GM23338 (cell line): ENCODE measurements around the gene CPSF4L. TPM values are rescaled to one million over a fixed set of nuclear protein-coding genes. Genes with fewer than 3 reads are reported as not detected.

Source experiments
- ATAC-seq: fragments of 200-7000 bp; cut with Tn5 transposase; 3 replicates; pipeline ENCODE4 v1.9.1; 2020
- DNase-seq: peaks from one replicate; pipeline ENCODE4 v3.0.0-alpha.2; 2015; ENCODE audit warnings: low spot score
- H2AFZ ChIP-seq: fragments of 200-600 bp; sonication (generic); 2 replicates; pipeline ENCODE4 v1.8.0; 2016; ENCODE audit warnings: antibody characterized with exemption, mild to moderate bottlenecking, moderate library complexity
- H3F3A ChIP-seq: fragments of 200-600 bp; sonication (generic); replicated peaks from 2 replicates; pipeline ENCODE4 v1.8.0; 2017; ENCODE audit warnings: antibody characterized with exemption, mixed run types, low read depth
- H3K27ac ChIP-seq: fragments of 200-600 bp; sonication (generic); 2 replicates; pipeline ENCODE4 v1.6.1; 2016; ENCODE audit warnings: low read depth
- H3K27me3 ChIP-seq: fragments of 200-600 bp; sonication (generic); 2 replicates; pipeline ENCODE4 v1.8.0; 2016; ENCODE audit warnings: mild to moderate bottlenecking, mixed run types, moderate library complexity; ENCODE audit not compliant: insufficient read depth
- H3K36me3 ChIP-seq: fragments of 200-600 bp; sonication (generic); 2 replicates; pipeline ENCODE4 v1.8.0; 2016; ENCODE audit warnings: mild to moderate bottlenecking; ENCODE audit not compliant: insufficient read depth
- H3K4me1 ChIP-seq: fragments of 200-600 bp; sonication (generic); 2 replicates; pipeline ENCODE4 v1.8.0; 2016; ENCODE audit warnings: mild to moderate bottlenecking, moderate library complexity; ENCODE audit not compliant: insufficient read depth
- H3K4me2 ChIP-seq: fragments of 200-600 bp; sonication (generic); 2 replicates; pipeline ENCODE4 v1.7.1; 2017; ENCODE audit warnings: mixed run types
- H3K4me3 ChIP-seq: fragments of 200-600 bp; sonication (generic); 2 replicates; pipeline ENCODE4 v1.6.1; 2016; ENCODE audit warnings: mixed run types
- H3K79me2 ChIP-seq: fragments of 200-600 bp; sonication (generic); replicated peaks from 2 replicates; pipeline ENCODE4 v1.8.0; 2017; ENCODE audit warnings: mild to moderate bottlenecking; ENCODE audit not compliant: insufficient read depth
- H3K9me2 ChIP-seq: fragments of 200-600 bp; sonication (generic); 2 replicates; pipeline ENCODE4 v1.8.0; 2017; ENCODE audit not compliant: insufficient read depth
- H4K20me1 ChIP-seq: fragments of 200-600 bp; sonication (generic); replicated peaks from 2 replicates; pipeline ENCODE4 v1.8.0; 2017; ENCODE audit warnings: mild to moderate bottlenecking; ENCODE audit not compliant: insufficient read depth
- H3K27ac Mint-ChIP-seq: 2 replicates; pipeline ENCODE4 v1.8.0; 2020; ENCODE audit warnings: inconsistent platforms, mild to moderate bottlenecking, moderate library complexity, mixed read lengths
- H3K27me3 Mint-ChIP-seq: 3 replicates; pipeline ENCODE4 v1.8.0; 2022; ENCODE audit warnings: low read depth, mild to moderate bottlenecking, moderate library complexity, mixed read lengths, inconsistent platforms; ENCODE audit not compliant: insufficient read depth, poor library complexity
- H3K36me3 Mint-ChIP-seq: 3 replicates; pipeline ENCODE4 v1.8.0; 2021; ENCODE audit warnings: low read depth, mild to moderate bottlenecking, inconsistent platforms, moderate library complexity, mixed read lengths
- H3K4me1 Mint-ChIP-seq: 3 replicates; pipeline ENCODE4 v1.8.0; 2020; ENCODE audit warnings: mild to moderate bottlenecking, inconsistent platforms, mixed read lengths
- H3K4me3 Mint-ChIP-seq: 3 replicates; pipeline ENCODE4 v1.8.0; 2021; ENCODE audit warnings: moderate library complexity, mild to moderate bottlenecking, inconsistent platforms, mixed read lengths
- H3K9me3 Mint-ChIP-seq: 3 replicates; pipeline ENCODE4 v1.8.0; 2020; ENCODE audit warnings: moderate library complexity, mild to moderate bottlenecking, inconsistent platforms, mixed read lengths
- CREB1 ChIP-seq: fragments of 250-450 bp; sonication (Bioruptor Pico); IDR thresholded peaks from 2 replicates; pipeline ENCODE4 v1.5.0; 2020; ENCODE audit warnings: low read depth, mild to moderate bottlenecking, moderate library complexity
- EZH2phosphoT487 ChIP-seq: fragments of 200-600 bp; sonication (generic); IDR thresholded peaks from one replicate; pipeline ENCODE4 v1.8.1; 2018; ENCODE audit warnings: antibody characterized with exemption; ENCODE audit not compliant: unreplicated experiment
- POLR2AphosphoS5 ChIP-seq: IDR thresholded peaks from 2 replicates; pipeline ENCODE4 v1.6.1; 2016; ENCODE audit warnings: antibody characterized with exemption, low read depth
- REST ChIP-seq: IDR thresholded peaks from one replicate; pipeline ENCODE4 v1.6.1; 2018; ENCODE audit warnings: antibody characterized with exemption; ENCODE audit not compliant: unreplicated experiment
- STAT1 ChIP-seq: IDR thresholded peaks from one replicate; pipeline ENCODE4 v1.6.1; 2016; ENCODE audit warnings: antibody characterized with exemption; ENCODE audit not compliant: unreplicated experiment
- ZNF114 ChIP-seq: fragments of 250-450 bp; sonication (Bioruptor Pico); IDR thresholded peaks from 2 replicates; pipeline ENCODE4 v1.5.0; 2020; ENCODE audit warnings: mild to moderate bottlenecking, moderate library complexity
- ZNF331 ChIP-seq: fragments of 250-450 bp; sonication (Bioruptor Pico); IDR thresholded peaks from 2 replicates; pipeline ENCODE4 v1.5.0; 2020; ENCODE audit warnings: low read depth, mild to moderate bottlenecking, moderate library complexity
- ZNF462 ChIP-seq: fragments of 250-450 bp; sonication (Bioruptor Pico); IDR thresholded peaks from 2 replicates; pipeline ENCODE4 v1.5.0; 2020; ENCODE audit warnings: mild to moderate bottlenecking, moderate library complexity
- polyA plus RNA-seq: library from polyadenylated mRNA; unstranded; fragments of >200 nt; fragmentation: Nextera tagmentation; extraction: Ambion mirVana; gene quantifications from 2 replicates; pipeline ENCODE4 v1.2.1, GENCODE V29; 2016
- total RNA-seq: library from RNA; depleted of rRNA; stranded (reverse); fragments of >200 nt; shearing (Covaris generic); gene quantifications from 2 replicates; pipeline ENCODE4 v1.2.3, GENCODE V29; 2014
- TF ChIP-seq, protein P1 (sequence below), 2 experiments: fragments of 200-600 bp in 1 of 2; sonication (generic) in 1 of 2; conservative IDR thresholded peaks; 2 replicates each; pipeline versions ENCODE4 v1.5.1 to v1.6.1; 2016 to 2017; ENCODE audit warnings: antibody characterized with exemption in 2 of 2, low read depth in 2 of 2, mild to moderate bottlenecking in 2 of 2, moderate library complexity in 1 of 2
- TF ChIP-seq, protein P2 (sequence below): IDR thresholded peaks from 2 replicates; pipeline ENCODE4 v1.6.1; 2016; ENCODE audit warnings: antibody characterized with exemption

The CPSF4L gene
- total and polyA plus RNA-seq, 2 experiments from 2014 or later = not detected

DNA sequence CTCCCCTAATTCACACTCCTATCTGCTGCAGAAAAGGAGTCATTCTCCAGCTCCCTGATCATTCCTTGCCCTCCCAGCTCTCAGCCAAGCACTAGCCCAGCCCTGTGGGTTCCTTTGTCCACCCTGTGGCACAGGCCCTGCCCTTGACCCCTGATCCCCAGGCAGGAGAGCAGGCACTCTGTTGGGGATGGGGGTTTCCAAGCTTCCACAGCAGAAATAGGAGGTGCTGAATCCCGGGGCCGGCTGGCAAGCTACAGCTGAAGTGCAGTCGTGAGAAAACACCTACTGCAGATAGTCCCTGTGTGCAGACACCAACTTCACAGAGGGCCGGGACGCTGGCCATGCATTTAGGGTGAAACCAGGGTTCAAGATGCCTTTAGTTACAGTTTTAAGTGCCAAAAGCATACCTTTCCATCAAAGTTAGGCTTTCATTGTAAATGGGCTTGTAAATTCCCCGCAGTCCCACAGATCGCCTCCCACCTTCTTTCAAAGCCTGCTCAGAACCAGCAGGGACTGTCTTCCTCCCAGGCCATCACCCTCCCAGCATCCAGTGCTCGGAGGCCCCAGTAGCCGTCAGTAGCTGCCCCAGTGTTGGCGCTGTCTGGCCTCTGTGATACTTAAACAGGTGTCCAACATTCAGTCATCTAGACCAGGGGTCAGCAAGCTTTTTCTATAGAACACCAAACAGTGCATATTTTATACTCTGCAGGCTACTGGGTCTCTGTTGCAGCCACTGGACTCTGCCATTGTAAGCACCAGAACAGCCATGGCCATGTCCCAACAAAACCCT, 10.6 kb downstream of the CPSF4L start:
- H3K27ac ChIP-seq = no peak overlapping the region
- peaks cover 2% of the 10 kb centered on the region for H3K27me3 Mint-ChIP-seq
- no peak overlapping the region for H3K4me3 ChIP-seq
- ATAC-seq = peak; percentile 14; the same call in 1 of the 3 replicates
- H2AFZ ChIP-seq = no peak overlapping the region
- H3F3A ChIP-seq = no peaks in the 10 kb centered on the region
- H3K4me1 ChIP-seq = peaks cover 3% of the 10 kb centered on the region
- H3K79me2 ChIP-seq = no peaks in the 10 kb centered on the region
- no peak overlapping the region for H3K4me3 Mint-ChIP-seq
- no peak for TF ChIP-seq ZNF114 (CRISPR knock-in tag)
- TF ChIP-seq POLR2AphosphoS5 = no peak
- TF ChIP-seq, protein P1, sequence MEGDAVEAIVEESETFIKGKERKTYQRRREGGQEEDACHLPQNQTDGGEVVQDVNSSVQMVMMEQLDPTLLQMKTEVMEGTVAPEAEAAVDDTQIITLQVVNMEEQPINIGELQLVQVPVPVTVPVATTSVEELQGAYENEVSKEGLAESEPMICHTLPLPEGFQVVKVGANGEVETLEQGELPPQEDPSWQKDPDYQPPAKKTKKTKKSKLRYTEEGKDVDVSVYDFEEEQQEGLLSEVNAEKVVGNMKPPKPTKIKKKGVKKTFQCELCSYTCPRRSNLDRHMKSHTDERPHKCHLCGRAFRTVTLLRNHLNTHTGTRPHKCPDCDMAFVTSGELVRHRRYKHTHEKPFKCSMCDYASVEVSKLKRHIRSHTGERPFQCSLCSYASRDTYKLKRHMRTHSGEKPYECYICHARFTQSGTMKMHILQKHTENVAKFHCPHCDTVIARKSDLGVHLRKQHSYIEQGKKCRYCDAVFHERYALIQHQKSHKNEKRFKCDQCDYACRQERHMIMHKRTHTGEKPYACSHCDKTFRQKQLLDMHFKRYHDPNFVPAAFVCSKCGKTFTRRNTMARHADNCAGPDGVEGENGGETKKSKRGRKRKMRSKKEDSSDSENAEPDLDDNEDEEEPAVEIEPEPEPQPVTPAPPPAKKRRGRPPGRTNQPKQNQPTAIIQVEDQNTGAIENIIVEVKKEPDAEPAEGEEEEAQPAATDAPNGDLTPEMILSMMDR (conservative IDR thresholded peaks at IDR 0.05; ENCODE audit: low read depth in 2 of 2) = no peak
- TF ChIP-seq, protein P2, sequence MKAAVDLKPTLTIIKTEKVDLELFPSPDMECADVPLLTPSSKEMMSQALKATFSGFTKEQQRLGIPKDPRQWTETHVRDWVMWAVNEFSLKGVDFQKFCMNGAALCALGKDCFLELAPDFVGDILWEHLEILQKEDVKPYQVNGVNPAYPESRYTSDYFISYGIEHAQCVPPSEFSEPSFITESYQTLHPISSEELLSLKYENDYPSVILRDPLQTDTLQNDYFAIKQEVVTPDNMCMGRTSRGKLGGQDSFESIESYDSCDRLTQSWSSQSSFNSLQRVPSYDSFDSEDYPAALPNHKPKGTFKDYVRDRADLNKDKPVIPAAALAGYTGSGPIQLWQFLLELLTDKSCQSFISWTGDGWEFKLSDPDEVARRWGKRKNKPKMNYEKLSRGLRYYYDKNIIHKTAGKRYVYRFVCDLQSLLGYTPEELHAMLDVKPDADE = no peak
- TF ChIP-seq ZNF462 (CRISPR knock-in tag) = no peak
- no peak for TF ChIP-seq CREB1
- no peak for TF ChIP-seq EZH2phosphoT487
- TF ChIP-seq STAT1 = no peak
- no peak for TF ChIP-seq REST
- no peak for TF ChIP-seq ZNF331 (CRISPR knock-in tag)
- H3K4me1 Mint-ChIP-seq = peaks cover 6% of the 10 kb centered on the region; the same call in 2 of the 3 replicates
- no peaks in the 10 kb centered on the region for H3K9me2 ChIP-seq
- no peaks in the 10 kb centered on the region for H3K9me3 Mint-ChIP-seq
- no peaks in the 10 kb centered on the region; the same call in 1 of the 2 replicates for H4K20me1 ChIP-seq
- no peaks in the 10 kb centered on the region; the same call in 1 of the 2 replicates for H3K36me3 ChIP-seq
- H3K4me2 ChIP-seq = no peak overlapping the region
- H3K27me3 ChIP-seq = no peaks in the 10 kb centered on the region
- peaks cover 2% of the 10 kb centered on the region; the same call in 1 of the 3 replicates for H3K36me3 Mint-ChIP-seq
- no peak for DNase-seq
- no peak overlapping the region for H3K27ac Mint-ChIP-seq
